GM21515 (cell line): ENCODE measurements around the gene EPHB3.

Experiments
- ATAC-seq: cut with Tn5 transposase; IDR thresholded peaks from one replicate; pipeline ENCODE4 v1.9.1; 2021; ENCODE audit not compliant: unreplicated experiment

Gene EPHB3

GRCh38 chr3:184543256-184543655 lies 18.3 kb upstream of the EPHB3 start:
- no peak for ATAC-seq

DNA sequence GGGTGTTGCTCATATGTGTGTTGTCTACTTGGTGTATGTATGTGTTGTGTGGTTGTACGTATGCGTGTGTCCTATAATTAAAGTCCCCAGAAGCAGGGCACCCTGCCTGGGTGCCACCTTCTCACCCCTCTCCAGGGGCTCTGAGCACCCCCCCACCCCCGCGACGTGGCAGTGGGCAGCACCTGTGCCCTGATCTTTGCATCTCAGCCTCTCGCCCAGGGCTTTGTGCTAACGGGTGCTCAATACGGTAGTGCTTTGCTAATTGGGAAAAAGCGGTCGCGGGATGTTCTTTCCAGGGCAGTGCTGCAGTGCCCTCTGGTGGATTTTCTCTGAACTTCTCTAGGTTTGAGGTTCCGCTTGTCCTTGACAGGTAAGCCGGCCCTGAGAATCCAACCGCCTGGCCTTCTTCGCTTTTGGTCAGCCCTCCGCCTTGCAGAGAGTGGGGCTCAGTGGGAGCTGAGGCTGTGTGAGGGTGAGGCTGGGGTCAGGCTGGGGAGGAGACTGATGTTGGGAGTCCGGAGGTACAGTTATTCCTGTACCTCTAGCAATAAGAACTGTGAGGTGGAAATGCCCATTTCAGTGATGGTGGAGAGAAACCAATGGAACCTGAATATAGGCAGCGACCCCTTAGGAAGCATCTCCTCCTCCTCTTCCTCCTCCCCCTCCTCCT lies 17.6 kb upstream of the EPHB3 start:
- no peak for ATAC-seq

DNA sequence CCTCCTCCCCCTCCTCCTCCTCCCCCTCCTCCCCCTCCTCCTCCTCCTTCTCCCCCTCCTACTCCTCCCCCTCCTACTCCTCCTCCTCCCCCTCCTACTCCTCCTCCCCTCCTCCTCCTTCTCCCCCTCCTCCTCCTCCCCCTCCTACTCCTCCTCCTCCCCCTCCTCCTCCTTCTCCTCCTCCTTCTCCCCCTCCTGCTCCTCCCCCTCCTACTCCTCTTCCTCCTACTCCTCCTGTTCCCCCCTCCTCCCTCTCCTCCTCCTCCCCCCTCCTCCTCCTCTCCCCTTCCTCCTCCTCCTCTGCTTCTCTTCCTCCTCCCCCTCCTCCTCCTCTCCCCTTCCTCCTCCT lies 17.1 kb upstream of the EPHB3 start:
- ATAC-seq, result no peak

GRCh38 chr3:184545769-184546168 lies 15.8 kb upstream of the EPHB3 start:
- ATAC-seq, result no peak

GRCh38 chr3:184546252-184546651 lies 15.3 kb upstream of the EPHB3 start:
- ATAC-seq, result no peak

- no peak for ATAC-seq
These were observed 11.6 kb upstream of the EPHB3 start for GRCh38 chr3:184549796-184550577.

- ATAC-seq, result no peak
These were observed 10.5 kb upstream of the EPHB3 start for GRCh38 chr3:184551103-184551502.

DNA sequence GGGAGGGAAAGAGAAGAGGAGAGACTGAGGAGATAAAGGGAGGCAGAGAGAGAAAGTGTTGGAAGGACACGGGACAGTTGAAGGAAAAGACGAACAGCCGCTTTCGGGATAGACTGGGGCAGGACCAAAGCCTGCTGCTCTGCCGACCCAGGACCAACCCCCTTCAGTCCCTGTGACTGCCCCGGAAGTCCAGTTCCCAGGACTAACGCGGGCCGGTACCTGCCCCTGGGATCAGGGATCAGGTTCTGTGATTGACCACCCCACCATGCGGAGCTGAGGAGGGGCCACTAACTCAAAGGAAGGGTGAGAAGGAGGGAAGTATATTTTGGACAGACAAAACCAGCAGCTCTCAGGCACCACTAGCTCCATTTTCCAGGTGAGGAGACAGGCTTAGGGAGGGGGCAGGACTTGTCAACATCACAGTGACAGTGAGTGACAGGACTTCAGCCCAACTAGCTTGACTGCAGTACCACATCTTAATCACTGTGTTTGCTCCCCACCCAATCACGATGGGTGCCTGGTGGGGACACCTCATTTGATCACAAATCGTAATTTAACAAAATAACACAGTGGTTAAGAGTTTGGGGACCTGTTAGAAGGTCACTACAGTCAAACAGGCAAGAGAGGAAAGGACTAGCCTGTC lies 9.8 kb upstream of the EPHB3 start:
- ATAC-seq, result no peak

- ATAC-seq, result no peak
These were observed 9.3 kb upstream of the EPHB3 start for GRCh38 chr3:184552296-184552695.

DNA sequence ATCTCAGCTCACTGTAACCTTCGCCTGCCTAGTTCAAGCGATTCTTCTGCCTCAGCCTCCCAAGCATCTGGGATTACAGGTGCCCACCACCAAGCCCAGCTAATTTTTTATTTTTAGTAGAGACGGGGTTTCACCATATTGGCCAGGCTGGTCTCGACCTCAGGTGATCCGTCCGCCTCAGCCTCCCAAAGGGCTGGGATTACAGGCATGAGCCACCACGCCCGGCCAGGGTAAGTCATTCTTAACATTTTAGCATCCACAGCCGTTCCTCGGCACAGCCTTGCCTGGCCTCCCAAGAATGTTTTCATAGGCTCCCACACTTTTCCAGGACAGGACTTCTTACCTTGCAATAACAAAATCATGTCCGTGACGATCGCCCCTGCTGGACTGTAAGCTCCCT lies 8.7 kb upstream of the EPHB3 start:
- ATAC-seq, result no peak

GRCh38 chr3:184553385-184553784 lies 8.2 kb upstream of the EPHB3 start:
- ATAC-seq, result no peak

DNA sequence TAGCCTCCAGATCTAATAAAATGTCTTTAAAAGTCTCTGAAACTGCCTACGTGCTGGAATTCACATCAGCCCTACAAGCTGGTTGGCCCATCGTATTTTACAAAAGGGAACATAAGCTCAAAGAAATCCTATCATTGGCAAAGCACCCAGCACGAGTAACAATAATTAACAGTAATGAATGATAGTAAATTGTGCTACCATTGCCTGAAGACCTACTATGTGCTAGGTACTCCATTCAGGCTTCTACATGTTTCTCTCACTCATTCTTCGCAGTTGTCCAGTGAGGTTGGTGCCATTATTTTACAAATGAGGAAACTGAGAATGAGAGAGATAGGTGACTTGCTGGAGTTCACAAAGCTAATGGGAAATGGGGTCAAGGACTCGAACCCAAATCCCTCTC lies 7.1 kb upstream of the EPHB3 start:
- ATAC-seq, result no peak

DNA sequence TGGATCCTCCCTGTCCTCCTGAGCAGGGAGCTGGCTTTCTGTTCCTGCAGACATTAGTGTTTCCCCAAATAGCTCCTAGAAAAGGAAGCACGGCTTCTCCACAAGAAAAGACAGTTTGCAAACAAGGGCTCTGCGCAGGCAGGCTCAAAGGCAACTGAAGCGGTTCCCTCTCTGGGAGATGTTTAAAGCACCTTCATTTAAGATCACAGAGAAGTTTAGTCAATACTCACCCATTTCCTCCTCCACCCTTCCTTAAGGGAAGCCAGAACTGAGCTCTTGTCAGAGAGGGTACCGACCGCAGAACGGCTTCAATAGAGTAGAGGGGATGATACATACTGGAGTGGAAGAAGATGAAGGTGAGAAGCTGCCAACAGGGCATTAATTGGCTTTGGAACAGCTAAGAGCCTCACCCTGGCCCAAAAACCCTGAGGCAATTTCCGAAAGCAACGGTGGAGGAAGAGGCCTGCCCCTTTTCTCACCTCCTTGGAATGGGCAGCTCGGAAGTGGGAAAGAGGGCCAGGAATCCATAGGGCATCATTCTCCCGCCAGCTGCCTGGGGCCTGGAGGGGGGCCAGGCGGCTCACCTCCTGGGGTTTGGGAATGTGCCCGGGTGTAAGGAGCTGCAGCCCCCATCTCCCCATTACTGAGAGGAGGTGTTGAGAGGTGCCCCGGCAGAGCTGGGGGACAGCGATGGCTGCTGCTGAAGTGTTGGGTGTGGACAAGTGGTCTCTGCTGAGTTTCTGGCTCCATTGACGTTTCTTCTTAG lies 4.8 kb upstream of the EPHB3 start:
- ATAC-seq, result no peak

DNA sequence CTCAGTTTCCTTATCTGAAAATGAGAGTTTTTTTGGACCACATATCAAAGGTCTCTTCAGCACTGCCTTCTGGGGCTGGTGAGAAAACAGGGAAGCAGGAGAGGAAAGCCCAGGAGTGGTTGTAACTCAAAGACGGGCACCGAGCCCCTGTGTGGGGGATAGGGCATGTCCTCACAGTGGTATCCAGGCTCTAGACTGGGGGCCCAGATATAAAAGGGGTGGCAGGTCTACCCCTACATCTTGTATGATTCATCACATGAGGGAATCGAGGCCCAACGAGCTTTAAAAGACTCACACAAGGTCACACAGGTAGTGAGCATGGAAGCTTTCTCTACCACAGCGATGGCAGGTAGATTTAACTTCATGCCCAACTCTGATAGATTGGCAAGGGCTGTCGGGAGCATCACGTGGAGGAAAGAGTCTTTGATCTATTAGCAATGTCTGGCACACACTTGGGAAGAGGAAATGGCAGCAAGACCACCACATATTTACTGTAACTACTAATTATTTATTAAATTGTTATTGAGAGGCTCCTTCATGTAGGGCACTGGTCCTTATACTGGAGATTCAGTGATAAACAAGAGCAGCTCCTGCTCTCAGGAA lies 4.1 kb upstream of the EPHB3 start:
- ATAC-seq, result no peak

DNA sequence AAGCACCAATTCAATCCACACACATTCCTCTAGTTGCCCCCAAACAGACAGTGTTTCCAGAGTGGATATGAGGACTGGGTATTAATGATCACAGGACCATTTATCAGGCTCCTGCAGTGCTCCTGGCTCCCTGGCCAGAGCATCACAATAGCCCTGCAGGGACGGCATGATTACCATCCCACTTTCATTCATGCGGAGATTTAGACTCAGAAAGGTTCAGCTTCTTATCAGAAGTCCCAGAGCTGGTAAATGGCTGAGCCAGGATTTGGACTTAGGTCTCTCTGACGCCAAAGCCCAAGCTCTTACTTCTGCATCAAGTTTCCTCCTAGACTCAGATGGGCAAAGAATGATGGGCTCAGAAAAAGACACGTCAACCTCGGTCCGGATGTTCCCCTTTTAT lies 2.9 kb upstream of the EPHB3 start:
- ATAC-seq, result no peak

GRCh38 chr3:184559336-184559735 lies 2.2 kb upstream of the EPHB3 start:
- no peak for ATAC-seq

DNA sequence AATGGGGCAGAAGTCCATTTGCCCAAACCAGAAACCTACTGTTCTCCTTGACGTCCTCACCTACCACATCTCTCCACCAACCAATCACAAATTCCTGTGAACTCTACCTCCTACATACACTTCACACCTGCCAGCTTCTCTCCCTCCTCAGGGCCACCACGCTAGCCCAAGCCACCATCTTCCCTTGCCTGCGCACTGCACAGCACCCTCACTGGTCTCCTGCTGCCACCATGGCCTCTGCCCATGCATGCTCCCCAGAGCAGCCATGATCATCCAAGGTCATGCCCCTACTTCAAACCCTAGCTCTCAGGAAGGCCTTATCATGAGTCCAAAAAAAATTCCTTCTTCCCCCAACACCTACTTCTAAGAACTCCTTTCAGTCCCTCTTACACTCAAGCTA lies 1.1 kb upstream of the EPHB3 start:
- no peak for ATAC-seq

DNA sequence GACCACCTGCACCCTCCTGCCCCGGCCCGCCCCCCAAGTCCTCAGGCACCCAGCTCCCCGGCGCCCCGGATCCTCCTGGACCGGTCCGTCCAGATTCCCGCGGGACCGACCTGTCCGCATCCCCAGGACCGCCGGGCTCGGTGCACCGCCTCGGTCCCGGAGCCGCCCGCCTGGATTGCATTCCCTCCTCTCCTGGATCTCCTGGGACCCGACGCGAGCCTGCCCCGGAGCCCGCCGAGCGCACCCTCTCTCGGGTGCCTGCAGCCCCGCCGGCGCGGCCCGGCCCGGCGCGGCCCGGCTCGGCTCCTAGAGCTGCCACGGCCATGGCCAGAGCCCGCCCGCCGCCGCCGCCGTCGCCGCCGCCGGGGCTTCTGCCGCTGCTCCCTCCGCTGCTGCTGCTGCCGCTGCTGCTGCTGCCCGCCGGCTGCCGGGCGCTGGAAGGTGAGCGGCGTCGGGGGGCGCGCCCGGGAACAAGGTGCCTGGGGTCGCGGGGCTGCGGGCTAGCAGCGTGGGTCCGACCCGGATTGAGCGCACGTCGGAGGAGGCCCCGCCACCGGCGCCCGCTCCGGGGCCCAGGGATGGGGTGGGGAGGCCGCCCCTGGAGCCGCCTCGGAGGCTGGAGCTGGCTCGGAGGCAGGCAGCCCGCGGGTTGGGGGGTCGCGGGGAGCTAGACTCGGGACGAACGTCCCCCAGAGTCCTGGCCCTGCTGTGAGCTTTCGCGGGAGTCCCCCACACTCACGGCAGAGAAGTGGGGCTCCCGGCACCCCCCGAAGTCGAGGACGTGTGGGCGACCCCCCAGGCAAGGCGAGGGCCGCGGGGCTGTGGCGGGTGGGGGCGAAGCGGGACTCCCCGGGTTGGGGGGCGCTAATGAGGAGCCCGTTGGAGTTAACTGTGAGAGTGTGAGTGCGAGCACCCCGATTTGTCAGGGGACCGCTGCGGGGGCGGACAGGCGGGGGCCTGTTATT lies 610 bp downstream of the EPHB3 start:
- ATAC-seq, result no peak

- no peak for ATAC-seq
These were observed 1.4 kb downstream of the EPHB3 start for GRCh38 chr3:184562878-184563560.

DNA sequence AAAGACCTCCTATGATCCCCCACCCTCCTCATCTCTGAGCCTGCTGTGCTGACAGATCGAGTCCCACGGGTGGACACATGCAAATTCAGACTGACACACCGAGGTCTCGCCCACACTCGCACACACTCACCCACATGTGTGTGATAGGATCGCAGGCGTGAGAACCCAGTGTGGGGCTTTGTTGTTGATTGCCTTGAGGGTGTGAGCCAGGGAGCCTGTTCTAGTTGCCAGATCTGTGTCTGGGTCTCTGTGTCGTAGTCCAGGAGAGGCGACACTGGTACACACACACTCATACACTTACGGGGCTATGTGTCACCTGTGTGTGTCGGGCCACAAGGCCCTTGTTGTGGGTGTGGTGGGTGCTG lies 2.0 kb downstream of the EPHB3 start:
- ATAC-seq, result no peak
